ENCODE data around the gene CHCHD3. TPM values are rescaled to one million over a fixed set of nuclear protein-coding genes. Genes with fewer than 3 reads are reported as not detected.

Gene CHCHD3
- total and polyA plus RNA-seq, 2 of the 4 experiments (the other 2 are of a cell fraction), result 56.9 to 141 TPM

DNA sequence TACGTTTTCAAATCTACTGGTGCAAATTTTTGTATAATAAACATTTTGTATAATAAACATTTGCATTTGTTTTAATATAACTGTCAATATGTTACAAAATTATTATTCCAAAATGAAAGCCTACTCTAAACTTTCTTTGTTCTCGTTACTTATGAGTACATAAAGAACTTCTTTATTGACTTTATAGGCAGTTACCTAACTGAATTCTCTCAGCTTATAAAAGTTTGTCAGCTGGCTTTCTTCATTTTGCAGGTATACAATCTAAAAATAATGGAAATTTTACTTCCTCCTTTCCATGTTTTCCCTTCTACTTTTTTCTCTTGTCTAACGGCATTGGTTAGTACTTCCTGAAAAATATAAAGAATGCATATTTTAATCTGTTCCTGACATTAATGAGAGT, 137.1 kb downstream of the CHCHD3 start:
- Histone ChIP-seq H3K23ac (ENCODE audit: low read depth, low read length) (no peak overlapping the region), H2BK15ac (ENCODE audit: low read depth, low read length) (no peak overlapping the region), H2BK120ac (ENCODE audit: low read depth, low read length) (no peak overlapping the region), H3K79me1 (ENCODE audit: low read depth in 1 of 2, low read length in 2 of 2) (peaks cover 4 to 9% of the 10 kb centered on the region in 2 experiments; a peak in 3 of 4 replicates), H3K4me2 (ENCODE audit: low read depth, low read length) (no peak overlapping the region), H3K18ac (ENCODE audit: low read depth, low read length) (no peak overlapping the region), H2AK5ac (ENCODE audit: low read depth, low read length) (no peak overlapping the region), H3K9ac (ENCODE audit: low read depth, low read length) (no peak overlapping the region), H2AFZ (replicated peaks; ENCODE audit: low read length, poor library complexity) (no peak overlapping the region), H3K4me3 (ENCODE audit: insufficient read depth, low read depth, low read length) (no peak overlapping the region), H3K56ac (ENCODE audit: extremely low read depth, insufficient read depth, low read length) (no peak overlapping the region), H2AK9ac (replicated peaks; ENCODE audit: low read depth, low read length, poor library complexity) (no peak overlapping the region), H3K4ac (ENCODE audit: low read depth, low read length) (no peak overlapping the region), H2BK20ac (ENCODE audit: low read depth, low read length) (no peak overlapping the region), H3K36me3 (ENCODE audit: control insufficient read depth, insufficient read depth, low read length) (no peaks in the 10 kb centered on the region), H3K4me1 (ENCODE audit: control insufficient read depth, insufficient read depth, low read length) (no peaks in the 10 kb centered on the region), H2BK5ac (ENCODE audit: low read depth, low read length, poor library complexity, severe bottlenecking) (no peak overlapping the region), H3K27ac (ENCODE audit: insufficient read depth, low read length) (no peak overlapping the region), H4K91ac (ENCODE audit: insufficient read depth, low read depth, low read length) (no peak overlapping the region), H3K9me3 (ENCODE audit: control insufficient read depth, insufficient read depth, low read length) (no peaks in the 10 kb centered on the region), H4K5ac (ENCODE audit: low read depth, low read length) (no peak overlapping the region), H3K9me1 (ENCODE audit: insufficient read depth, low read length) (peaks cover 3% of the 10 kb centered on the region; the same call in 1 of the 2 replicates), H3K27me3 (ENCODE audit: control insufficient read depth, insufficient read depth, low read length) (no peaks in the 10 kb centered on the region), H4K20me1 (ENCODE audit: insufficient read depth, low read length) (no peaks in the 10 kb centered on the region), H3K14ac (replicated peaks; ENCODE audit: low read depth, low read length) (no peak overlapping the region), H4K8ac (ENCODE audit: low read depth in 2 of 2, low read length in 2 of 2) (no peak overlapping the region)
- in situ Hi-C loops (cut with MboI; ENCODE audit: low sequenced_read_pairs), result no loop called here
- DNase-seq (no peak), ATAC-seq (ENCODE audit: low read depth) (no peak)
- ChIA-PET POLR2A (ENCODE audit: unreplicated experiment) (no interaction called here), CTCF (no interaction called here)
- no CpG with 5 or more reads among the region's 3 CpGs for WGBS, 2 experiments (ENCODE audit: extremely low coverage in 2 of 2, insufficient read length in 1 of 2)
- no TSS peak for BruUV-seq (replicated peaks)
- dilution Hi-C loops (cut with HindIII; ENCODE audit: low sequenced_read_pairs, unreplicated experiment), result no loop called here
- TF ChIP-seq SMC3 (IDR thresholded peaks at IDR 0.05; ENCODE audit: low read depth, low read length), result no peak
- no peak for TF ChIP-seq POLR2A (IDR thresholded peaks at IDR 0.05; ENCODE audit: low read depth, low read length)
- TF ChIP-seq NFE2L2 (IDR thresholded peaks at IDR 0.05; ENCODE audit: low read depth, low read length), result no peak
- TF ChIP-seq BHLHE40 (IDR thresholded peaks at IDR 0.05; ENCODE audit: low read depth, low read length), result no peak
- intact Hi-C loops (cut with micrococcal nuclease), result no loop called here
